Lower lobe of right lung (tissue), 2 donors: ENCODE measurements around the gene GRM7. TPM values are rescaled to one million over a fixed set of nuclear protein-coding genes. Genes with fewer than 3 reads are reported as not detected.

Source experiments
- ATAC-seq, 2 donors: fragments of 200-7000 bp; cut with Tn5 transposase; one replicate each; pipeline ENCODE4 v1.9.1; 2020 to 2022; ENCODE audit warnings: mild to moderate bottlenecking in 2 of 2, moderate library complexity in 2 of 2
- DNase-seq: peaks from one replicate; pipeline ENCODE4 v3.0.0-alpha.2; 2020
- H3K27ac ChIP-seq: fragments of 200-600 bp; one replicate; pipeline ENCODE4 v1.8.0; 2022
- H3K27me3 ChIP-seq: fragments of 200-600 bp; one replicate; pipeline ENCODE4 v1.8.0; 2022; ENCODE audit warnings: low read depth
- H3K36me3 ChIP-seq: fragments of 200-600 bp; one replicate; pipeline ENCODE4 v1.8.0; 2022; ENCODE audit warnings: mild to moderate bottlenecking
- H3K4me1 ChIP-seq: fragments of 200-600 bp; one replicate; pipeline ENCODE4 v1.8.0; 2022
- H3K4me3 ChIP-seq: fragments of 200-600 bp; one replicate; pipeline ENCODE4 v1.8.0; 2022; ENCODE audit warnings: mild to moderate bottlenecking
- H3K9me3 ChIP-seq: fragments of 200-600 bp; one replicate; pipeline ENCODE4 v1.8.0; 2022
- CTCF ChIP-seq: fragments of 200-600 bp; IDR thresholded peaks from one replicate; pipeline ENCODE4 v1.8.0; 2022; ENCODE audit warnings: antibody characterized with exemption, mild to moderate bottlenecking
- intact Hi-C: fragments of 100-400 bp; cut with DNase I; formaldehyde crosslinking; loops from one replicate; pipeline ENCODE4 v1.11.0; 2022
- total RNA-seq: library from RNA; stranded (reverse); fragmentation: NEBNext Ultra II Directional; extraction: Animal tissue kit (Norgen Biotek cat#: 25700); gene quantifications from one replicate; pipeline ENCODE4 v1.2.1, GENCODE V29; 2021
- donor health status: DM: no; HTN: yes; CAD: no; lungs with severe emphysema.

The GRM7 gene
- total RNA-seq, 1 donor from 2014 or later: 0.86 TPM

- no peak for DNase-seq
- no peak for ATAC-seq
- Histone ChIP-seq H3K4me3 (no peak overlapping the region), H3K36me3 (no peaks in the 10 kb centered on the region), H3K27me3 (no peaks in the 10 kb centered on the region), H3K27ac (no peak overlapping the region), H3K4me1 (no peaks in the 10 kb centered on the region), H3K9me3 (no peaks in the 10 kb centered on the region)
- TF ChIP-seq CTCF: no peak
- intact Hi-C loops: no loop called here
Measured at GRCh38 chr3:7172996-7173395, 312.1 kb downstream of the GRM7 start.

GRCh38 chr3:7188551-7188950, 327.6 kb downstream of the GRM7 start:
- no peaks in the 10 kb centered on the region for H3K36me3 ChIP-seq
- no peak overlapping the region for H3K27ac ChIP-seq
- no peaks in the 10 kb centered on the region for H3K4me1 ChIP-seq
- TF ChIP-seq CTCF: no peak
- H3K27me3 ChIP-seq: no peaks in the 10 kb centered on the region
- DNase-seq (no peak), ATAC-seq (no peak)
- H3K4me3 ChIP-seq: no peak overlapping the region
- intact Hi-C loops: no loop called here
- H3K9me3 ChIP-seq: no peaks in the 10 kb centered on the region

- ATAC-seq (no peak), DNase-seq (no peak)
- no peak for TF ChIP-seq CTCF
- no peaks in the 10 kb centered on the region for H3K9me3 ChIP-seq
- no peak overlapping the region for H3K4me3 ChIP-seq
- H3K4me1 ChIP-seq: no peaks in the 10 kb centered on the region
- no peak overlapping the region for H3K27ac ChIP-seq
- intact Hi-C loops: no loop called here
- no peaks in the 10 kb centered on the region for H3K27me3 ChIP-seq
- no peaks in the 10 kb centered on the region for H3K36me3 ChIP-seq
Measured at GRCh38 chr3:7190095-7190494, 329.2 kb downstream of the GRM7 start.

- no peak for ATAC-seq
Measured at GRCh38 chr3:7193269-7193668, 332.4 kb downstream of the GRM7 start.

GRCh38 chr3:7194071-7194835, 333.3 kb downstream of the GRM7 start:
- Histone ChIP-seq H3K27ac (no peak overlapping the region), H3K4me3 (no peak overlapping the region), H3K27me3 (no peaks in the 10 kb centered on the region), H3K9me3 (no peaks in the 10 kb centered on the region), H3K4me1 (no peaks in the 10 kb centered on the region), H3K36me3 (no peaks in the 10 kb centered on the region)
- no peak for TF ChIP-seq CTCF
- intact Hi-C loops: no loop called here
- no peak for DNase-seq
- ATAC-seq: no peak

More at GRCh38 chr3:7193269-7193668, 332.4 kb downstream of the GRM7 start:
- Histone ChIP-seq H3K9me3 (no peaks in the 10 kb centered on the region), H3K27ac (no peak overlapping the region), H3K4me1 (no peaks in the 10 kb centered on the region), H3K27me3 (no peaks in the 10 kb centered on the region), H3K36me3 (no peaks in the 10 kb centered on the region), H3K4me3 (no peak overlapping the region)
- no peak for DNase-seq
- no peak for TF ChIP-seq CTCF
- intact Hi-C loops: no loop called here
